ENCODE measurements around the gene EBF3. TPM values are rescaled to one million over a fixed set of nuclear protein-coding genes. Genes with fewer than 3 reads are reported as not detected.

EBF3 gene
- total RNA-seq, 2 experiments from 2014 or later: not detected

- CTCF ChIA-PET: no interaction called here
- Mint-ChIP-seq H3K4me1 (ENCODE audit: low read depth) (no peaks in the 10 kb centered on the region), H3K9me3 (no peaks in the 10 kb centered on the region), H3K27ac (no peak overlapping the region), H3K27me3 (peaks cover 18% of the 10 kb centered on the region), H3K36me3 (ENCODE audit: low read depth) (no peaks in the 10 kb centered on the region), H3K4me3 (no peak overlapping the region)
- Histone ChIP-seq H3K4me3 (ENCODE audit: low read length) (no peak overlapping the region), H3K27ac (ENCODE audit: low read depth in 1 of 2, low read length in 2 of 2) (no peak overlapping the region), H3K27me3 (ENCODE audit: control insufficient read depth in 1 of 2, insufficient read depth in 2 of 2, low read length in 2 of 2) (no peaks in the 10 kb centered on the region), H3K4me1 (ENCODE audit: insufficient read depth, low read length) (no peaks in the 10 kb centered on the region), H3K36me3 (ENCODE audit: insufficient read depth, low read length) (no peaks in the 10 kb centered on the region), H3K9me3 (ENCODE audit: control insufficient read depth in 1 of 2, insufficient read depth in 1 of 2, low read length in 2 of 2) (peaks cover 0 to 9% of the 10 kb centered on the region in 2 experiments)
- ATAC-seq (ENCODE audit: poor library complexity): no peak
- DNase-seq: no peak
- POLR2A ChIA-PET: no interaction called here
- TF ChIP-seq CTCF (IDR thresholded peaks at IDR 0.05): no peak
- intact Hi-C loops (cut with DNase I, micrococcal nuclease): no loop called here
Measured at GRCh38 chr10:130012129-130012528, 48.1 kb upstream of the EBF3 start.

- no peaks in the 10 kb centered on the region for H3K36me3 Mint-ChIP-seq (ENCODE audit: low read depth)
- POLR2A ChIA-PET: no interaction called here
- no peak overlapping the region for H3K4me3 ChIP-seq (ENCODE audit: low read length)
- H3K9me3 Mint-ChIP-seq: no peaks in the 10 kb centered on the region
- peaks cover 0 to 9% of the 10 kb centered on the region in 2 experiments for H3K9me3 ChIP-seq (ENCODE audit: control insufficient read depth in 1 of 2, insufficient read depth in 1 of 2, low read length in 2 of 2)
- intact Hi-C loops (cut with DNase I, micrococcal nuclease): no loop called here
- DNase-seq (no peak), ATAC-seq (ENCODE audit: poor library complexity) (no peak)
- CTCF ChIA-PET: no interaction called here
- no peak for TF ChIP-seq CTCF (IDR thresholded peaks at IDR 0.05)
- peaks cover 21% of the 10 kb centered on the region for H3K27me3 Mint-ChIP-seq
- H3K4me1 Mint-ChIP-seq (ENCODE audit: low read depth): no peaks in the 10 kb centered on the region
- no peaks in the 10 kb centered on the region for H3K36me3 ChIP-seq (ENCODE audit: insufficient read depth, low read length)
- H3K4me3 Mint-ChIP-seq: no peak overlapping the region
- no peaks in the 10 kb centered on the region for H3K27me3 ChIP-seq (ENCODE audit: control insufficient read depth in 1 of 2, insufficient read depth in 2 of 2, low read length in 2 of 2)
- H3K4me1 ChIP-seq (ENCODE audit: insufficient read depth, low read length): no peaks in the 10 kb centered on the region
- no peak overlapping the region for H3K27ac Mint-ChIP-seq
- no peak overlapping the region for H3K27ac ChIP-seq (ENCODE audit: low read depth in 1 of 2, low read length in 2 of 2)
Measured at GRCh38 chr10:130010653-130011052, 46.6 kb upstream of the EBF3 start.

- H3K4me3 Mint-ChIP-seq: no peak overlapping the region
- CTCF ChIA-PET: no interaction called here
- Histone ChIP-seq H3K27ac (ENCODE audit: low read depth in 1 of 2, low read length in 2 of 2) (no peak overlapping the region), H3K9me3 (ENCODE audit: control insufficient read depth in 1 of 2, insufficient read depth in 1 of 2, low read length in 2 of 2) (peaks cover 0 to 3% of the 10 kb centered on the region in 2 experiments), H3K27me3 (ENCODE audit: control insufficient read depth in 1 of 2, insufficient read depth in 2 of 2, low read length in 2 of 2) (no peaks in the 10 kb centered on the region), H3K36me3 (ENCODE audit: insufficient read depth, low read length) (no peaks in the 10 kb centered on the region), H3K4me1 (ENCODE audit: insufficient read depth, low read length) (no peaks in the 10 kb centered on the region), H3K4me3 (ENCODE audit: low read length) (no peak overlapping the region)
- H3K27ac Mint-ChIP-seq: no peak overlapping the region
- H3K9me3 Mint-ChIP-seq: no peaks in the 10 kb centered on the region
- H3K27me3 Mint-ChIP-seq: peaks cover 35% of the 10 kb centered on the region
- H3K4me1 Mint-ChIP-seq (ENCODE audit: low read depth): no peaks in the 10 kb centered on the region
- no peaks in the 10 kb centered on the region for H3K36me3 Mint-ChIP-seq (ENCODE audit: low read depth)
- ATAC-seq (ENCODE audit: poor library complexity): no peak
- no peak for TF ChIP-seq CTCF (IDR thresholded peaks at IDR 0.05)
- POLR2A ChIA-PET: no interaction called here
- intact Hi-C loops (cut with DNase I, micrococcal nuclease): no loop called here
- DNase-seq: no peak
Measured at GRCh38 chr10:130009228-130009627, 45.2 kb upstream of the EBF3 start.
